Ureter (tissue), 1 donor: ENCODE results near the gene CERS6. TPM values are rescaled to one million over a fixed set of nuclear protein-coding genes. Genes with fewer than 3 reads are reported as not detected.

ENCODE experiments used
- DNase-seq: peaks from one replicate; pipeline ENCODE4 v3.0.0-alpha.2; 2020; ENCODE audit warnings: low spot score
- total RNA-seq: library from RNA; stranded (reverse); gene quantifications from one replicate; pipeline ENCODE4 v1.2.4, GENCODE V29; 2023
- donor health status: DM: yes; HTN: yes; CAD: no.

CERS6 gene
- total RNA-seq, 1 donor from 2014 or later, result 29.3 TPM

GRCh38 chr2:168727904-168728470 is 271.9 kb downstream of the CERS6 start:
- DNase-seq, result no peak

DNA sequence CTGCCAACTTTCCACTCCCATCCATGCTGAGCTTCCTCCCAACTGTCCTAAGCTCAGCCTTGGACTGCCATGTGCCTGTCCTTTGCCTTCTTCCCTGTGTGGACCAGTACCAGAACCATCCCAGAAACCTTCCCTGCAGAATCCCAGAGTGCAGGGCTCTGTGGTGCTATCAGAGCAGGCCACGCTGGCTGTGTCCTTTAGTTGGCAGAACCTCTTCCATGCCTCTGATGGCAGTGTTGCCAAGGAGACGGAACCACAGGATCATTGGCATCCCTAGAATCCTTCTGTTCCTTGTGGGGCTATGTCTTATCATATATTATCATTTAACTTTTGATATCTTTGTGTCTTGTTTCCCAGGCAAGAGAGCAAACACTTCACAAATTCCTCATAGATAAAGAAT is 273.4 kb downstream of the CERS6 start:
- no peak for DNase-seq

- no peak for DNase-seq
Observed at GRCh38 chr2:168730344-168730743, 274.3 kb downstream of the CERS6 start.

DNA sequence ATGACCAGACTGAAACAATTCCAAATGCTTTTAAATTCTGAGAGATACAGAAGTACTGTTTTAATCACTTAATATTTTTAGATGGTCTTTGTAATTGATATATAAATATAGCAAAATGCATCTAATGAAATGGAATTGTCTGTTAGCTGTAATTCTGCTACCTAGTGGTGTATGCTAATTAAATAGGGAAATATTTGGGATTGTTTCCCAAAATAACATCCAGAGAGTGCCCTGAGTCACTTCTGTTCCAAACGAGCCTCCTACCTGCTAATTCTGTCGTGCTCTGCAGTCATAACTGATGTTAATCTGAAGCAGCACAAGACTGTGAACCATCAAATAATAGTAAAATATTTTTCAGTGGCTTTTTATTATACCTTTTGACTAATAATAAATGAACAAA is 274.9 kb downstream of the CERS6 start:
- DNase-seq, result no peak

GRCh38 chr2:168731616-168732015 is 275.5 kb downstream of the CERS6 start:
- DNase-seq, result no peak

DNA sequence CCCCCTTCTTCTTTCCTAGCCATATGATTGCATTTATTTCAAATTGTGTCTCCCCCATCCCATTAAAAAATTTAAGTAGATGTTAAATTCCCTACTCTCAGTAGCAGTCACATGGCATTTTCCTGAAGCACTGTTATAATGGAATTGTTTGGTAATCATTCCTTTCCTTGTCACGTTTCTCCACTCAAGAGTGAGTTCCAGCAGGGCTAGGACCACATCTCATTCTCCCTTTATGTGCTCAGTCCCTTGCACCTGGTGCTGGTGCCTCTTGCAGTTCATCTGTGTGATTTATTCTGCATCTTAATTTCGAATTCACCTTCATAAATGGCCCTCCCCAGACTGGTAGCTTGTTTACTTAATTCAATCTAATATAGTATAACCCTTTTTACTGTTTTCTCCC is 276.0 kb downstream of the CERS6 start:
- no peak for DNase-seq

DNA sequence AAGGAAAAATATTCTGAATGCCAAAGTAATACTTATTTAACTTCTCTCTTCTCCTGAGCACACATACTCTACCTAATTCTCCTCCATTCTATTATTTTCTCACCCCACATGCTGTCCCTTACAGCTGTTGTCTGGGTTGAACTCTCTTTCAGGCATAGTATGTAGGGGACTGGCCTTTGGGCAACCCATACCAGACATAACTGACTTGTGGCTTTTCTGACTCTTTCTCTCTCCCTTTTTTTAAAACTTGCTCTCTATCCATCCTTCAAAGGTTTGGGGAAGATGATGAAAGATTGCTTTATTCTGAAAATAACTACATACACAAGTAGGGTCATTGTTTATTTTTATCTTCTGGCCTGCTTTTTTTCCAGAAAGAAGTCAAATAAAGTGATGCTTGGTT is 276.4 kb downstream of the CERS6 start:
- no peak for DNase-seq

DNA sequence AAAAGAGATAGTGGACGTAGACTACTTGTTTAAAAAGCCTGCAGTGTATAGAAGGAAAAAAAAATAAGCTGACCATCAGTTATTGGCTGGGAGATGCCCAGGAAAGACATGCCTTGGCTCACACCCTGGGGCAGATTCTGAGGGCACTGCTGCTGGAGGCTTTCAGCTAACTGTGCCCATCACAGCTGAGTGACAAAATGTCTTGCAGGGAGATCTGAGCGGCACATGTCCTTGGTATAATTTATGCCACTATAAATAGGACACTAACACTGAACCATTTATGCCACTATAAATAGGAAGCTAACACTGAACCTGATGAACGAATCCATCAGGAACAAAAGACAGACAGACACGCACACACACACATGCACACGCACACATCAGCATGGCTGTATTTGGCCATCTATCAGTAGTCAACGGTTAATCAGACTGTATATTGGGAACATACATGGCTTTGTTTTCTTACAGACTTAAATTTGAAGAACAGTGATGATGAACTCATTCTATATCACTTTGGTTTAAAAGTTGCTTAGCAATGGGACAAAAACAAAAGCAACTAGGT is 278.2 kb downstream of the CERS6 start:
- DNase-seq, result no peak

DNA sequence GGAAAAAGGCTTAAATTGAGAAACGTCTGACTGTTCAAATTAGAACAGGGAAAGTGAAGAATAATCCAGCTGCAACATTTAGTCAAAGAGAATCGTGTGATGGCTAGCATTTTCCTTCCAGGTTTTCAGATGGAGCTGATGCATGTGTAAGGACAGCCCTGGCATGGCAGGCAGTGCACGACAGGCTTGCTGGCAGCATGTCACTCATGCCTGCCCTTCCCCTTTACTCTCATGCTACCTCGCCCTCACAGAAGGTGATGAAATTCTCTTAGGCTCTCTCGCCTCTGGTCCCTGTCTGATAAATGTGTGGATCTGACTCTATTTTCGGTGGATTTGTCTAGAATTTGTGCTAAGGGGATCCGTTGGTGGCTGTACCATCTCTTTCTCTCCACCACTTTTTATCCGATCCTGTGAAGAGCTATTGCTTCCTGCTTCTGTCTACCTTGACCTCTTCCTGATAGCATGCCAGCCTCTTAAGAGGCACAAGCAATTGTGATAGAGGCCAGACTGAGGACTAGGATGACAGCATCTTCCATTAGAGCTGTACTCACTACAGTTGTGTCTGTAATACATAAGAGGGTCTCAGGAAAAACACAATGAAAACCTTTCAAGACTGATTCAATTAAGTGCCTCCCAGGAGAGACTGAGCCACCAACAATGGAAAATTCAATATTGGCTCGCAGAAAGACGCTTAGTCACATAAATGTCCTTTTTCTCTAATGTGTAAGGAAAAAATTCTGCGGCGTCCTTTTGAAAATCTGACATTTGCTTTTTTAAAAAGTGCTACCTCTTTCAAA is 280.8 kb downstream of the CERS6 start:
- DNase-seq, result no peak

DNA sequence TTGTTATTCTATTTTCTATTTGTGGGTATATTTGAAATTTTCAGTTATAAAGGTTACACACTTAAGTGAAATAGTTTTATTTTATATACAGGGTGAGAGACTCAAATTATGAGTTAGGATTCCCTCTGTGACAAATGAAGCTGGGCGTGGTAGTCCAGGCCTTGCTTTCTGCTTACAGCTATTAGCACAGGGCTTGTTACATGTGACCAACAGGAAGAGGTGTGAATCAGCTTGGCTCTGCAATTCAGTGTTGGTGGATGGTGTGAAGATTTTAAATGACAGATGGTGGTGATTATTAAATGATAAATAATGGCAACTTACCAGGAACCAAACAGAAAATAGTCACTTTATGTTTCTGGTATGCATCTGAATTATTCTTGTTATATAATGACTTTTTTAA is 282.0 kb downstream of the CERS6 start:
- DNase-seq, result no peak

GRCh38 chr2:168740360-168740759 is 284.3 kb downstream of the CERS6 start:
- DNase-seq, result no peak

GRCh38 chr2:168740788-168741187 is 284.7 kb downstream of the CERS6 start:
- no peak for DNase-seq

DNA sequence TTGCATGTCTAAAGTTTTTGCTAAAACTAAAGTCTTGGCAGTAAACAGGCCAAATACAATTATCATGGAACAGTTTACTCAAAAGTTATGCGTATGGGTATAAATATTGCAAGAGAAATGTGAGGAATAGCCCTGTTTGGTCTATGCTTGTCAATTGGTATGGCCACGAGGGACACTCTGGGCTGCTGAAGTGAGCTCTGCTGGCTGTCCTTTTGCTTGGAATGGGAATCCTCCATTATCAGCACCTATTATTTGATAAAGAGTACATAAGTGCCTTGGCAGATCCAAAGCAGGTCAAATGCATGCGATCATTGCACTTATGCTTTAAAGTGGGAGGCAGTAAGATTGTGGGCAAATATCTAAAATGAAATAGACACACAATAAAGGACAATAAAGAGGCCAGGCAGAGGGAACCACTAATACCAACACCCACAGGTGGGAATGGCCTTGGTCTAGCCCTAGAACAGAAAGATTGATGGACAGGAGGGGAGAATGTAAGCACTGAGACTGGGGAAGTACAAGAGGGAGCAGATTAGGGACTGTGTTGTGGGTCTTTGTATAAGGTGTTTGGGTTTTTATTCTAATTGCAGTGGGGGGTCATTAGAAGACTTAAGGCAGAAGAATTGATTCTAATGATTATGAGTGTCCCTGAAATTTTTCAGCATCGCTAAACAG is 286.3 kb downstream of the CERS6 start:
- DNase-seq, result no peak

- DNase-seq, result no peak
Observed at GRCh38 chr2:168744844-168745243, 288.8 kb downstream of the CERS6 start.

GRCh38 chr2:168748461-168748860 is 292.4 kb downstream of the CERS6 start:
- DNase-seq, result no peak

DNA sequence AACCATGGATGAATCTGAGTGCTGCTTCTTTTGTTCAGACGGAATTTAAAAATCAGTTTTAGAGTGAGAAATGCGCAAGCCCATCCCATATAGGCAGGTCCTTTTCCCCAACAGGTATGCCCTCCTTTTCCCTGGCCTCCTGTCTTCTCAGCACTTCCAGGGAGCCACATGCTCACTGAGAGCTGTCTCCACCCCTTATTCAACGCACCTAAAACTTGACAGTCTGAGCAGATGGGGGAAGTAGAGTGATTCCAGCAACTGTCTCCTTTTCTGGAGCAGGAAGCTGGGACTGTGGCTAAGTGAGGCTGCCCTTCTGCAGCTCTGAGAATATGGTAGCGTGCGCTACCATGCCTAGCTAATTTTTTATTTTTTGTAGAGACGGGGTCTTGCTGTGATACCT is 293.2 kb downstream of the CERS6 start:
- no peak for DNase-seq

GRCh38 chr2:168751104-168751740 is 295.1 kb downstream of the CERS6 start:
- DNase-seq, result no peak

- DNase-seq, result no peak
Observed at GRCh38 chr2:168752361-168752760, 296.3 kb downstream of the CERS6 start.

DNA sequence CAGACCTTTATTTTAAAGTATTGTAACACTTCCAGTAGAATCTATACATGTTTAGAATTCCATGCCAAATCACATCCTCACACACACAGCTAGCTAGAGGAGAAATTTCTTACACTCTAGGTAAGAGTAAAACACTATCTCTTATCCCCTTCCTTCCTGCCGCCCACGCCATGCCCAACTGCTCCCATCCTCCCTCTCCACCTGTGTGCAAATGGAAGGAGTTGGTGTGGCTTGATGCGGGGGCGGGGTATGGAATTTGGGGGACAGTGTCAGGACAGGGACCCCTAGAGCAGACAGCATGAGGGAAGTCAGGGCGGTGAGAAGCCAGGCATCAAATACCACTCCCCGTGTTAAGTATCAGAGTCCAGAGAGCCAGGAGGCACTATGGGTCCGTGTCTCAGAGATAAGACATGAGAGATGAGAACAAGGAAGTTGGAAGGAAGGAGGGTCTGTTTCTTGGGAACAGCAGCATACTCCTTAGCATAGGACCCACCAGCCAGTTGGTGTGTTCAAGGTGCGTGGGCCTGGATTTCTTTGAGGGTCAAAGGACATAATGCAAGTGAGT is 297.8 kb downstream of the CERS6 start:
- no peak for DNase-seq

DNA sequence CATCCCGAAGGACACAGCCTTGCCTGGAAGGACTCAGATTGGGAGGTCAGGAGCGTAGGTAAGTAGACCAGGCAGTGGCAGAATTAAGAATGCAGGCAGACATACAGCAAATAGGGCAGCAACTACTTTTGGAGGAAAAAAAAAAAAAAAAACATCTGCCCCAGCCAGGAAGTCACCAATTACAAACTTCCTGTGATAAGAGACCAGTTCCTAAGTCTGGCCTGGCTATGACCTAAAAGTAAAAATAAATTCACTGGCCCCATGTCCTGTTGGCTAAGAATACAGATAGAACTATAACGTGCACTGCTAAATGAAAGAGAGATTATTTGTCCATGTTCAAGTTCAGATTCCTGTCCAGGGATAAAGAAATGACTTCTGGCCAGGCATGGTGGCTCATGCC is 301.2 kb downstream of the CERS6 start:
- DNase-seq, result no peak

GRCh38 chr2:168758970-168759820 is 303.1 kb downstream of the CERS6 start:
- no peak for DNase-seq
